BJ (cell line): ENCODE data around the gene TBC1D23. TPM values are rescaled to one million over a fixed set of nuclear protein-coding genes. Genes with fewer than 3 reads are reported as not detected.

ENCODE experiments used
- CTCF ChIA-PET: fragments of 350-600 bp; formaldehyde crosslinking; extraction: SDS; loops from one replicate; lab custom pipeline; 2021; ENCODE audit warnings: antibody characterized with exemption, inconsistent platforms; lab: Yijun Ruan, JAX
- POLR2A ChIA-PET: fragments of 300-600 bp; sonication (Branson Sonifier 250); formaldehyde crosslinking; extraction: SDS; loops from one replicate; lab custom pipeline; 2021; ENCODE audit warnings: antibody characterized with exemption; lab: Charles Lee
- DNase-seq: peaks from one replicate; pipeline ENCODE4 v3.0.0-alpha.2; 2011; ENCODE audit warnings: low read depth
- H3K27me3 ChIP-seq: 2 replicates; pipeline ENCODE4 v1.6.0; 2011; ENCODE audit warnings: low read length; ENCODE audit not compliant: control insufficient read depth, insufficient read depth
- H3K36me3 ChIP-seq: 2 replicates; pipeline ENCODE4 v1.5.1; 2011; ENCODE audit warnings: low read length; ENCODE audit not compliant: control insufficient read depth, insufficient read depth
- H3K4me3 ChIP-seq: 2 replicates; pipeline ENCODE4 v1.5.1; 2011; ENCODE audit warnings: low read depth, mild to moderate bottlenecking, control low read depth, low read length
- polyA plus RNA-seq: library from polyadenylated mRNA; depleted of rRNA; stranded (reverse); fragments of >200 nt; gene quantifications from 2 replicates; pipeline ENCODE4 v1.2.3, GENCODE V29; 2011
- TF ChIP-seq, protein P1 (sequence below): IDR thresholded peaks from 2 replicates; pipeline ENCODE4 v1.5.1; 2011; ENCODE audit warnings: low read depth, mild to moderate bottlenecking, control low read depth, inconsistent platforms, low read length, moderate library complexity; ENCODE audit not compliant: insufficient read depth

TBC1D23 gene
- polyA plus RNA-seq, 1 experiment: 22.5 TPM

DNA sequence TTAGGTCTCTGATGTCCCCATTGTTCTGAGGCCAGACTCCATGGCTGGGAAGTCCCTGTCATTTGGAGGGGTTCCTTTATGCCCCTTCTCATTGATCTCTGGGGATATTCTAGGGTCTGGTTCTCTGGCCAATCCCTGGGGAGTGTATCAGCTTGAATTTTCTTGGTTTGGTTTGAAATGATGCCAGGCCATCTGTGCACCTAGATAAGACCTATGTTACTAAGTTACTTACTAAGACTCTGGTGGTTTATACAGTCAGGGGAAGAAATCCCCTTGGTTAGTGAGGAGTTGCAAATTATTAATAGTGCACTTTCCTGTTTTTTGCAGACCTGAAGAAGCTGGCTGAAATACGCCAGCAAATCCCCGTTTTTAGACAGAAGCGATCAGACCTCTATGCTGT is 94.1 kb downstream of the TBC1D23 start:
- Histone ChIP-seq H3K4me3 (no peak overlapping the region), H3K27me3 (no peaks in the 10 kb centered on the region), H3K36me3 (peaks cover 5% of the 10 kb centered on the region)
- TF ChIP-seq, protein P1, sequence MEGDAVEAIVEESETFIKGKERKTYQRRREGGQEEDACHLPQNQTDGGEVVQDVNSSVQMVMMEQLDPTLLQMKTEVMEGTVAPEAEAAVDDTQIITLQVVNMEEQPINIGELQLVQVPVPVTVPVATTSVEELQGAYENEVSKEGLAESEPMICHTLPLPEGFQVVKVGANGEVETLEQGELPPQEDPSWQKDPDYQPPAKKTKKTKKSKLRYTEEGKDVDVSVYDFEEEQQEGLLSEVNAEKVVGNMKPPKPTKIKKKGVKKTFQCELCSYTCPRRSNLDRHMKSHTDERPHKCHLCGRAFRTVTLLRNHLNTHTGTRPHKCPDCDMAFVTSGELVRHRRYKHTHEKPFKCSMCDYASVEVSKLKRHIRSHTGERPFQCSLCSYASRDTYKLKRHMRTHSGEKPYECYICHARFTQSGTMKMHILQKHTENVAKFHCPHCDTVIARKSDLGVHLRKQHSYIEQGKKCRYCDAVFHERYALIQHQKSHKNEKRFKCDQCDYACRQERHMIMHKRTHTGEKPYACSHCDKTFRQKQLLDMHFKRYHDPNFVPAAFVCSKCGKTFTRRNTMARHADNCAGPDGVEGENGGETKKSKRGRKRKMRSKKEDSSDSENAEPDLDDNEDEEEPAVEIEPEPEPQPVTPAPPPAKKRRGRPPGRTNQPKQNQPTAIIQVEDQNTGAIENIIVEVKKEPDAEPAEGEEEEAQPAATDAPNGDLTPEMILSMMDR: no peak
- no peak for DNase-seq
- CTCF ChIA-PET: interaction anchor here (0.9 to 2.1 kb wide), 2 partner anchors 8 to 12 kb away, joined by 3 to 6 read pairs; no protein-coding TSS in a partner anchor
- POLR2A ChIA-PET: no interaction called here

DNA sequence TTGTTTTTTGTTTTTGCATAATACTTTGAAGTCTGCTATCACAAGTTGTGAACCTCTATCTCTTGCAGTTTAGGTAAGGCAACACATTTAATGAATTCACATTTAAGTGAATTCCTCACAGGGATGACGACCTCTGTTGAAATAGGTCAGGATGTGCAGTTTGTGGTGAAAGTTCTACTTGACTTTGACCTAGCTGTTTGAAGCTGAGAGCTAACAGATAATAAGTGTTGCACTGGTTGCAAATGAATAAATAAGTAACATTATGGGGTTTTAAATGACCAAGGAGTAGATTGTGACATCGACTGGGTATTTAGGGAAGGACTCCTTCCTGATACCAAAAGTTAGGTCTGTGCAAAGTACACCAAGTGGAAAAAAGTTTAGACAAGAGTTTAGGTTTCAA is 97.6 kb downstream of the TBC1D23 start:
- TF ChIP-seq, protein P1: no peak
- H3K36me3 ChIP-seq: peaks cover 4% of the 10 kb centered on the region
- no peak for DNase-seq
- POLR2A ChIA-PET: no interaction called here
- CTCF ChIA-PET: no interaction called here
- no peaks in the 10 kb centered on the region for H3K27me3 ChIP-seq
- H3K4me3 ChIP-seq: no peak overlapping the region

DNA sequence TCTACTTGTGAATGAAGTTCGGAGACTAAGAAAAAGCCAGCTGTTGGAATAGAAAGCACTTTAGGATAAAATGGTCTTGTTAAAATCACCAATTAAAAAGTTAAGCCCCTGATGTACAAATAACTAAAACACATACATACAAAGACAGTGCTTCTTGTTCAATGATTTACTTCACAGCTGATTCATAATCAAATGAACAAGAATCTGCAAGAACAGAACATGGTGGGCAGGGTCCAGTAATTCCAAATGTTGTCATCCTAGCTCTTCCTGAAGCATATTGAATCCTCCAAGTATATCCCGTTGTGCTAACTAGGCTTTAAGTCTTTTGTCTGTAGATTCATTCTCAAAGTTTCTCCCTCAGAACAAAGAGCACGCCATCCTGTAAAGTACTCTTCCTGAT is 98.2 kb downstream of the TBC1D23 start:
- H3K4me3 ChIP-seq: no peak overlapping the region
- H3K27me3 ChIP-seq: no peaks in the 10 kb centered on the region
- POLR2A ChIA-PET: no interaction called here
- DNase-seq: no peak
- TF ChIP-seq, protein P1: no peak
- CTCF ChIA-PET: no interaction called here
- H3K36me3 ChIP-seq: peaks cover 2% of the 10 kb centered on the region; the same call in 1 of the 2 replicates

DNA sequence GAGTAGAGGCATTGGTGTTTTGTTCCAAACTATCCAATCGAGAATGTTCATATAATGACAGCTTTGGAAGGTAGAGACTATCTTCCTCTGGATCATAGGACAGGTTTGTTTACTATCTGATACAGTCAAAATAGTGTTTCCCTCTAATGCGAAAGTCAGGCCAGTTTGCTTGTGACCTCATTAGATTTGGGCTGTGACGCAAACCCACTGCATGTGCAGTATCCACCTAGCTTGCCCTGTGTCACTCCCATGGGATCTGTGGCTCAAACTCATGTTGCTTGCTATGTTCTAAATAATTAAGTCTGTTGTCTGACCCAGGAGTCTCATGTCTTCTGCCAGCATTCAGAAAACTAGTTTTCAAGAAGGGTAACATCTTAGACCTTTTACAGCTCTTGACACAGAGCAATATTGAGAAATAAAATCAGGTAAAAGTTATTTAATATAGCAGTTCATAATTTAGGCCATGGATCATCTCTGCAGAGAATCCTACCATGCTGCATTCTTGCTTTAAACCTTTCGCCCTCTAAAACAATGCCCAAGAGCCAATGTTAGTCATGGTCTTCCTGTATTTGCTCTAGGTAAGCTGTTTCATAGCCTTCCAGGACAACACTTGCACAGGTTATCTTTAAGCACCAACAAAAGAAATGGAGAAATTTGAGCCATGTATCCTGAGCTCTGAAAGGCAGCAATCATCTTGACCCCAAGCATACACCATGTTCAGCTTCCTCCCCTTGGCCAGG is 100.1 kb downstream of the TBC1D23 start:
- no peak for DNase-seq
- Histone ChIP-seq H3K36me3 (peaks cover 3% of the 10 kb centered on the region), H3K27me3 (no peaks in the 10 kb centered on the region), H3K4me3 (no peak overlapping the region)
- ChIA-PET CTCF (interaction anchor here (1.7 kb wide), 1 partner anchor 12 kb away, joined by 3 read pairs; no protein-coding TSS in a partner anchor), POLR2A (interaction anchor here (0.6 kb wide), 1 partner anchor 537 kb away, joined by 3 read pairs; no protein-coding TSS in a partner anchor)
- TF ChIP-seq, protein P1: no peak

DNA sequence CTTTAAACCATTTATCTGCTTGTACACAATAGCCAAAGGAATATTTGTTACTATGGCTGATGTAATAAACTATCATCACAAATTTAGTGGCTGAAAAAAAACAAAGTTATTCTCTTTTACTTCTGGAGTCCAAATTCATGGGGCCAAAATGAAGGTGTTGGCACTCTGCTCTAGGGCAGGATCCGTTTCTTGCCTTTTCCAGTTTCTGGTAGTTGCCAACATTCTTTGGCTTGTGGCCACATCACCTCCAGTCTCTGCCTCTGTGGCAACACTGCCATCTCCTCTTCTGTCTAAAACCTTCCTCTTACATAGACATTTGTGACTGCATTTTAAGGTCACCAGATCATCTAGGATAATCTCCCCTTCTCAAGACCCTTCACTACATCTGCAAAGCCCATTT is 101.1 kb downstream of the TBC1D23 start:
- TF ChIP-seq, protein P1: no peak

More for the DNA sequence above, 101.1 kb downstream of the TBC1D23 start:
- no peak overlapping the region for H3K4me3 ChIP-seq
- H3K27me3 ChIP-seq: no peaks in the 10 kb centered on the region
- no peak for DNase-seq
- peaks cover 5% of the 10 kb centered on the region for H3K36me3 ChIP-seq
- POLR2A ChIA-PET: no interaction called here
- CTCF ChIA-PET: interaction anchor here (1.2 kb wide), 1 partner anchor 12 kb away, joined by 3 read pairs; no protein-coding TSS in a partner anchor
